LNCAP (cell line): Measurements from ENCODE around the gene ENAH.

Experiments used
- TF ChIP-seq, protein P1 (sequence below): fragments of 450-650 bp; IDR thresholded peaks from 2 replicates; pipeline ENCODE4 v1.5.1; 2017; ENCODE audit warnings: mild to moderate bottlenecking

The ENAH gene

DNA sequence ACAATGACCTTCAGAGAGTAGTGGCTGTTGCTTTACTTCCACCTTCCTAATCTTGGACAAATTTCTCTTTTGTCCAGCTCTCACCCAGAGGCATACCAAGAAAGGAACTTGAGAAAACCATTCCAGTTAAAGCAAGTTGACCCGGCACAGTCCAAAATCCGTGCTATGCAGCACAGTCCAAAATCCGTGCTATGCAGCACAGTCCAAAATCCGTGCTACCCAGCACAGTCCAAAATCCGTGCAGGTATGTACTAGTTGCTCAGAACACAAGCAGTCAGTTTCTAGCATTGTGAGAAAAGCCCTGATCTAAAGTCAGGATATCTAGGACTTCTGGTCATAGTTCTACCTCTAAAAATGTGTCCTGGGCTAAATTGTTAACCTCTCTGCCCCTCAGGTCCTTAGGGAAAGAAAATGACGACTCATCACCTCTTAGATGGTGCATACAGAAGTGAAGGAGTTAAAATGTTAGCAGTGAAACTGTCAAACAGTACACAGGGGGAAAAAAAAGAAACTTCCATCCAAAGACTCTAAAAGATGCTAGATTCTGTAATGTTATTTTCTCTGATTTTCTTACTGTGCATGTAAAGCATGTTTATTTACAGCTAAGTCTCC is 40.3 kb upstream of the ENAH start:
- TF ChIP-seq, protein P1, sequence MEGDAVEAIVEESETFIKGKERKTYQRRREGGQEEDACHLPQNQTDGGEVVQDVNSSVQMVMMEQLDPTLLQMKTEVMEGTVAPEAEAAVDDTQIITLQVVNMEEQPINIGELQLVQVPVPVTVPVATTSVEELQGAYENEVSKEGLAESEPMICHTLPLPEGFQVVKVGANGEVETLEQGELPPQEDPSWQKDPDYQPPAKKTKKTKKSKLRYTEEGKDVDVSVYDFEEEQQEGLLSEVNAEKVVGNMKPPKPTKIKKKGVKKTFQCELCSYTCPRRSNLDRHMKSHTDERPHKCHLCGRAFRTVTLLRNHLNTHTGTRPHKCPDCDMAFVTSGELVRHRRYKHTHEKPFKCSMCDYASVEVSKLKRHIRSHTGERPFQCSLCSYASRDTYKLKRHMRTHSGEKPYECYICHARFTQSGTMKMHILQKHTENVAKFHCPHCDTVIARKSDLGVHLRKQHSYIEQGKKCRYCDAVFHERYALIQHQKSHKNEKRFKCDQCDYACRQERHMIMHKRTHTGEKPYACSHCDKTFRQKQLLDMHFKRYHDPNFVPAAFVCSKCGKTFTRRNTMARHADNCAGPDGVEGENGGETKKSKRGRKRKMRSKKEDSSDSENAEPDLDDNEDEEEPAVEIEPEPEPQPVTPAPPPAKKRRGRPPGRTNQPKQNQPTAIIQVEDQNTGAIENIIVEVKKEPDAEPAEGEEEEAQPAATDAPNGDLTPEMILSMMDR: no peak

DNA sequence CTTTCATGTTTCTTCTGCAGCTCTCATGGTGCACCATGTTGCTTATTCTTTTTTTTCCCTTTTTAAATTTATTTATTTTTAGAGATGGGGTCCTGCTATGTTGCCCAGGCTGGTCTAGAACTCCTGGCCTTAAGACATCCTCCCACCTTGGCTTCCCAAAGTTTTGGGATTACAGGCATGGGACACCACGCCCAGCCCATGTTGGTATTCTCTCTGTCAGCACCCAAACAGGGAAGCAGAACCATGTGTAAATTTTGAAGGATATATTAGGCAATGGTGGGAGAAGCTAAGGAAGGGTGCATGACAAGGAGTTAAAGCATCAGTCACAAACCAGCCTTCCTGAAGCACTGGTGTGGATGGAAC is 39.6 kb upstream of the ENAH start:
- TF ChIP-seq, protein P1: no peak

- TF ChIP-seq, protein P1: no peak
Observed at GRCh38 chr1:225691861-225692516, 39.1 kb upstream of the ENAH start.

GRCh38 chr1:225691377-225691776 is 38.5 kb upstream of the ENAH start:
- TF ChIP-seq, protein P1: no peak

DNA sequence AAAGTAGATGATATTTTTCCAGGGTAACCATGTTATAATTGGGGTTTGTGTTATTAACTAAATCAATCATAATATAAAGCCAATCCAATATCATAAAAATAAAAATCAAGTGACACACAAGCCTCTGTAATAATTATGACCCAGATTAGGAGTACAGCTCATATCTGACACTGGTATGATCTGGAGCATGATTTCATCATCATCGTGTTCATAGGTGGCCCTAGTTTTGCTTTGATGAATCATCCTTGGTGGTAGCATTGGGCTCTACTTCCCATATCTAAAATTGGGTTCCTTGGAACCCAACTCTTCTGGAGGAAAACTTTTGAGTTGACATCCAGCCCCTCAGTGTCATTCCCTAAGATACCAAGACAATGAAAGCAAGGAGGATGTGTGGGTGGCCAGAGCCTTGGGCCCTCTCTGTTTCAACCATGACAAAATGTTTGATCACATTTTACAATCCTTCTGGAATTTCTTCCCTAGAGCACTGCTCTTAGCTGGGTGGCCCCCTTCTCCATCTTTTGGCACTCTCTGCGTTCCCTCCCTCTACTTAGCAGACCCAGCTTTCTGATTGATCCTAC is 37.0 kb upstream of the ENAH start:
- TF ChIP-seq, protein P1: no peak

GRCh38 chr1:225688345-225688744 is 35.4 kb upstream of the ENAH start:
- TF ChIP-seq, protein P1: no peak

- TF ChIP-seq, protein P1: no peak
Observed at GRCh38 chr1:225685476-225686176, 32.7 kb upstream of the ENAH start.
